ENCODE measurements around the gene CACNA2D1. TPM values are rescaled to one million over a fixed set of nuclear protein-coding genes. Genes with fewer than 3 reads are reported as not detected.

CACNA2D1 gene
- total and polyA plus RNA-seq, 2 donors (not counting 1 experiment from before 2014, with no cell fraction given), result 31.7 to 64.4 TPM

DNA sequence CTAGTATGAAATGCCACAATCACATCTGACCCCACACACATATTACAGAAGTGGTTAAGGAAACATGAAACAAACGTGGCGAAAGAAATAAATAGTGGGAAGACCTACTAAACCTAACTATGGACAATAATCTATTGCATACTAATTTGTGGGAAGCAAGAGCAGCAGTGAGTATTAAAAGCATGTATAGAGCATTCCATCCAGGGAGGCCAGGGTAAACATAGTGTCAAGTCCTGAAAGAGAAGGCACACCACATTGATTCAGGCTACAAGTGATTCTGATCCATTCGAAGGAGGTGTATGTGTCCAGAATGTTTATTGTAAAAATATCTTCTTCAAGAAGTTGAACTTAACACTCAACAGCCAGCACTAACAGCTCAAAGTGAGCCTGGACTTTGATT is 29.2 kb downstream of the CACNA2D1 start:
- H3K4me1 ChIP-seq (ENCODE audit: control insufficient read depth, extremely low read depth, insufficient read depth, low read length), result no peaks in the 10 kb centered on the region
- no peaks in the 10 kb centered on the region for H4K20me1 ChIP-seq (ENCODE audit: control insufficient read depth, extremely low read depth, insufficient read depth, low read length)
- no peak for TF ChIP-seq EZH2 (IDR thresholded peaks at IDR 0.05; ENCODE audit: low read length, missing control alignments)
- TF ChIP-seq, protein P1, sequence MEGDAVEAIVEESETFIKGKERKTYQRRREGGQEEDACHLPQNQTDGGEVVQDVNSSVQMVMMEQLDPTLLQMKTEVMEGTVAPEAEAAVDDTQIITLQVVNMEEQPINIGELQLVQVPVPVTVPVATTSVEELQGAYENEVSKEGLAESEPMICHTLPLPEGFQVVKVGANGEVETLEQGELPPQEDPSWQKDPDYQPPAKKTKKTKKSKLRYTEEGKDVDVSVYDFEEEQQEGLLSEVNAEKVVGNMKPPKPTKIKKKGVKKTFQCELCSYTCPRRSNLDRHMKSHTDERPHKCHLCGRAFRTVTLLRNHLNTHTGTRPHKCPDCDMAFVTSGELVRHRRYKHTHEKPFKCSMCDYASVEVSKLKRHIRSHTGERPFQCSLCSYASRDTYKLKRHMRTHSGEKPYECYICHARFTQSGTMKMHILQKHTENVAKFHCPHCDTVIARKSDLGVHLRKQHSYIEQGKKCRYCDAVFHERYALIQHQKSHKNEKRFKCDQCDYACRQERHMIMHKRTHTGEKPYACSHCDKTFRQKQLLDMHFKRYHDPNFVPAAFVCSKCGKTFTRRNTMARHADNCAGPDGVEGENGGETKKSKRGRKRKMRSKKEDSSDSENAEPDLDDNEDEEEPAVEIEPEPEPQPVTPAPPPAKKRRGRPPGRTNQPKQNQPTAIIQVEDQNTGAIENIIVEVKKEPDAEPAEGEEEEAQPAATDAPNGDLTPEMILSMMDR (conservative IDR thresholded peaks at IDR 0.05 in 1 of 2, IDR thresholded peaks at IDR 0.05 in 1 of 2; ENCODE audit: low read depth in 1 of 2, low read length in 2 of 2), result no peak
- H3K36me3 ChIP-seq (ENCODE audit: control insufficient read depth, insufficient read depth, low read length), result no peaks in the 10 kb centered on the region
- H3K27ac ChIP-seq (ENCODE audit: insufficient read depth, low read length), result no peak overlapping the region
- H3K27me3 ChIP-seq (ENCODE audit: control insufficient read depth, insufficient read depth, low read length), result no peaks in the 10 kb centered on the region
- H3K4me3 ChIP-seq (replicated peaks in 1 of 4; ENCODE audit: control extremely low read depth in 1 of 4, insufficient read depth in 1 of 4, low read depth in 3 of 4, low read length in 4 of 4), result no peak overlapping the region
- H3K9me3 ChIP-seq (ENCODE audit: control insufficient read depth, insufficient read depth, low read depth, low read length), result no peaks in the 10 kb centered on the region
- no peak overlapping the region for H3K4me2 ChIP-seq (ENCODE audit: extremely low read depth, insufficient read depth, low read length)
- H3K79me2 ChIP-seq (ENCODE audit: control insufficient read depth, insufficient read depth, low read length), result no peaks in the 10 kb centered on the region
- H2AFZ ChIP-seq (ENCODE audit: low read length), result no peak overlapping the region
- peak in 1 of 2 donors; percentile 45 for DNase-seq (ENCODE audit: low read depth in 2 of 2)
- no peak overlapping the region for H3K9ac ChIP-seq (ENCODE audit: insufficient read depth, low read length)

DNA sequence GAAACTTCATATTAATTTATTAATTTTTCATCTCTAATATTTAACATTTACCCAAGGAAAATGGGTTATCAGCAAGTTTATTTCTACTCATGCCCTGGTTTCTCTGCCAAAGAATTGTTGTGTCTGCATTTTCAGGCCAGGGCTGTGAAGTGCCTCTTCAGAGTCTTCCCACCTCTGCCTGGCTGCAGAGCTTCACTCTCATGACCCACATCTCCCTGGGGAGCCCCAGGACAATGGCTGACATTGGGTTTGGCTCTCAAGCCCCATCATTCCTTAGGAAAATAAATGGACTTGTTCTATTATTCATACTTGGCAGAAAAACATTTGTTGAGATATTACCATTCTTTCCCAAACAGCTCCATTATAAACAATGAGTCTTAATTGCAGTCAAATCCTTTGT is 30.3 kb downstream of the CACNA2D1 start:
- DNase-seq (ENCODE audit: low read depth in 2 of 2), result peak in 1 of 2 donors; percentile 59
- Histone ChIP-seq H3K27me3 (ENCODE audit: control insufficient read depth, insufficient read depth, low read length) (no peaks in the 10 kb centered on the region), H3K27ac (ENCODE audit: insufficient read depth, low read length) (no peak overlapping the region), H3K79me2 (ENCODE audit: control insufficient read depth, insufficient read depth, low read length) (no peaks in the 10 kb centered on the region), H3K4me2 (ENCODE audit: extremely low read depth, insufficient read depth, low read length) (no peak overlapping the region), H3K4me3 (replicated peaks in 1 of 4; ENCODE audit: control extremely low read depth in 1 of 4, insufficient read depth in 1 of 4, low read depth in 3 of 4, low read length in 4 of 4) (no peak overlapping the region), H3K9ac (ENCODE audit: insufficient read depth, low read length) (no peak overlapping the region), H2AFZ (ENCODE audit: low read length) (no peak overlapping the region), H3K9me3 (ENCODE audit: control insufficient read depth, insufficient read depth, low read depth, low read length) (no peaks in the 10 kb centered on the region), H3K4me1 (ENCODE audit: control insufficient read depth, extremely low read depth, insufficient read depth, low read length) (no peaks in the 10 kb centered on the region), H3K36me3 (ENCODE audit: control insufficient read depth, insufficient read depth, low read length) (no peaks in the 10 kb centered on the region), H4K20me1 (ENCODE audit: control insufficient read depth, extremely low read depth, insufficient read depth, low read length) (no peaks in the 10 kb centered on the region)
- no peak for TF ChIP-seq EZH2 (IDR thresholded peaks at IDR 0.05; ENCODE audit: low read length, missing control alignments)
- TF ChIP-seq, protein P1 (conservative IDR thresholded peaks at IDR 0.05 in 1 of 2, IDR thresholded peaks at IDR 0.05 in 1 of 2; ENCODE audit: low read depth in 1 of 2, low read length in 2 of 2), result no peak

DNA sequence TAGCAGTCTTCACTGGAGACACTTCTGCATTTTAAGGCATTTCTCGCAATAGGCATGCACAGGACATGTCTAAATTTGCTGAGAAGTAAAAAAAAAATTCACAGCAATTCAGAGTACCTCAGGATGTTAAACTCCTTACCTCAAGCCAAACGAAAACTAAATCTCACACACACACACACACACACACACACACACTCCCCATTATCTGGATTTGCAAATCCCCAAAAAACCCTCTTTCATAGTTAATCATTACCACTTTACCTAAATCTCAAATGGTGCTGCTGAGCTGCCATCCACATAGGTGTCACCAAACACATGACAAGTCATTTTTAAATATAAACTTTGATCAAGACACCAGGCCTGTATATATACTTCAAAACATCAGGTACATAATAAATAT is 31.8 kb downstream of the CACNA2D1 start:
- H2AFZ ChIP-seq (ENCODE audit: low read length), result no peak overlapping the region
- no peaks in the 10 kb centered on the region for H3K79me2 ChIP-seq (ENCODE audit: control insufficient read depth, insufficient read depth, low read length)
- no peaks in the 10 kb centered on the region for H3K9me3 ChIP-seq (ENCODE audit: control insufficient read depth, insufficient read depth, low read depth, low read length)
- H3K36me3 ChIP-seq (ENCODE audit: control insufficient read depth, insufficient read depth, low read length), result no peaks in the 10 kb centered on the region
- no peak overlapping the region for H3K27ac ChIP-seq (ENCODE audit: insufficient read depth, low read length)
- no peak for DNase-seq (ENCODE audit: low read depth in 2 of 2)
- H3K4me3 ChIP-seq (replicated peaks in 1 of 4; ENCODE audit: control extremely low read depth in 1 of 4, insufficient read depth in 1 of 4, low read depth in 3 of 4, low read length in 4 of 4), result no peak overlapping the region
- no peak overlapping the region for H3K9ac ChIP-seq (ENCODE audit: insufficient read depth, low read length)
- H3K27me3 ChIP-seq (ENCODE audit: control insufficient read depth, insufficient read depth, low read length), result no peaks in the 10 kb centered on the region
- H3K4me1 ChIP-seq (ENCODE audit: control insufficient read depth, extremely low read depth, insufficient read depth, low read length), result no peaks in the 10 kb centered on the region
- H4K20me1 ChIP-seq (ENCODE audit: control insufficient read depth, extremely low read depth, insufficient read depth, low read length), result no peaks in the 10 kb centered on the region
- H3K4me2 ChIP-seq (ENCODE audit: extremely low read depth, insufficient read depth, low read length), result no peak overlapping the region
- TF ChIP-seq EZH2 (IDR thresholded peaks at IDR 0.05; ENCODE audit: low read length, missing control alignments), result no peak
- TF ChIP-seq, protein P1 (conservative IDR thresholded peaks at IDR 0.05 in 1 of 2, IDR thresholded peaks at IDR 0.05 in 1 of 2; ENCODE audit: low read depth in 1 of 2, low read length in 2 of 2), result no peak

Data from fibroblast of lung (primary cell).